Adrenal gland (tissue), 12 donors: ENCODE results near the gene RSPH6A. TPM values are rescaled to one million over a fixed set of nuclear protein-coding genes. Genes with fewer than 3 reads are reported as not detected.

Experiments
- DNase-seq, 7 donors: peaks; one replicate each; pipeline ENCODE4 v3.0.0-alpha.2; 2019 to 2020
- H3K27ac ChIP-seq, 5 donors: fragments of 200-600 bp; sonication (generic) in 4 of 5; 1 replicate in 3 of 5; 2 replicates in 2 of 5; pipeline versions ENCODE4 v1.5.1 to v1.8.0; 2016 to 2020; ENCODE audit warnings: mild to moderate bottlenecking in 1 of 5
- H3K27me3 ChIP-seq: fragments of 200-600 bp; 2 replicates; pipeline ENCODE4 v1.8.0; 2021
- H3K36me3 ChIP-seq, 2 donors: fragments of 200-600 bp; replicated peaks in 1 of 2; 1 replicate in 1 of 2; 2 replicates in 1 of 2; pipeline versions ENCODE4 v1.5.1 to v1.8.0; 2018 to 2022
- H3K4me1 ChIP-seq, 2 donors: fragments of 200-600 bp; replicated peaks in 1 of 2; 1 replicate in 1 of 2; 2 replicates in 1 of 2; pipeline versions ENCODE4 v1.5.1 to v1.8.0; 2018 to 2021
- H3K4me3 ChIP-seq, 4 donors: fragments of 200-600 bp; sonication (generic) in 3 of 4; one replicate each; pipeline ENCODE4 v1.5.1; 2016 to 2018
- H3K9me3 ChIP-seq, 3 donors: fragments of 200-600 bp; sonication (generic) in 1 of 3; replicated peaks in 1 of 3; 1 replicate in 2 of 3; 2 replicates in 1 of 3; pipeline versions ENCODE4 v1.5.1 to v1.8.0; 2016 to 2021
- POLR2A ChIP-seq, 2 donors: fragments of 450-650 bp; IDR thresholded peaks; one replicate each; pipeline ENCODE4 v1.6.1; 2017; ENCODE audit warnings: antibody characterized with exemption in 2 of 2, mild to moderate bottlenecking in 2 of 2, moderate library complexity in 1 of 2
- WGBS, 4 donors: extraction: QIAGEN DNeasy Blood & Tissue Kit in 2 of 4; methylation state at CpG; one replicate each; pipeline versions ENCODE4 v1.1.5 to v1.1.7; 2013 to 2017; 5-methylcytosine and 5-hydroxymethylcytosine counted together
- intact Hi-C, 2 donors: fragments of 100-400 bp; cut with DNase I; formaldehyde crosslinking; loops; one replicate each; pipeline versions ENCODE4 v1.14.1 to v1.15.0; 2022 to 2023
- polyA plus RNA-seq, 3 donors: library from polyadenylated mRNA; stranded (reverse); fragments of 200-250 nt in 2 of 3; fragments of 350-450 nt in 1 of 3; fragmentation: Illumina TruSeq in 1 of 3; extraction: RNeasy Lipid Tissue Mini Kit (QIAGEN cat#74804) in 1 of 3; gene quantifications; one replicate each; pipeline ENCODE4 v1.2.3, GENCODE V29; 2013 to 2014
- total RNA-seq, 9 donors: library from RNA; depleted of rRNA in 4 of 9; stranded (reverse); fragments of >200 nt in 4 of 9; fragments of 120-200 nt in 1 of 9; fragmentation: NEBNext Ultra II Directional in 1 of 9; extraction: Animal tissue kit (Norgen Biotek cat#: 25700) in 1 of 9; gene quantifications; one replicate each; pipeline versions ENCODE4 v1.1.0 to v1.2.4, GENCODE V29; 2013 to 2023
- TF ChIP-seq, protein P1 (sequence below), 6 experiments: fragments of 450-650 bp in 4 of 6; fragments of 200-600 bp in 2 of 6; sonication (generic) in 1 of 6; IDR thresholded peaks; 1 replicate in 5 of 6; 2 replicates in 1 of 6; pipeline versions ENCODE4 v1.5.1 to v1.8.0; 2016 to 2021; ENCODE audit warnings: antibody characterized with exemption in 6 of 6, mild to moderate bottlenecking in 2 of 6, moderate library complexity in 1 of 6
- donor health status: healthy with polysubstance abuse.
- donor health status: Bipolar disorder and iron deficiency.
- donor health status: DM: yes; HTN: yes; CAD: no.
- donor health status: DM: no; HTN: no; CAD: no.
- donor health status: DM: no; HTN: no; CAD: no.
- donor health status: DM: yes; HTN: yes; CAD: no.

The RSPH6A gene
- total and polyA plus RNA-seq, 12 donors, result 0.06 to 0.24 (median 0.16) TPM; not detected in 8

DNA sequence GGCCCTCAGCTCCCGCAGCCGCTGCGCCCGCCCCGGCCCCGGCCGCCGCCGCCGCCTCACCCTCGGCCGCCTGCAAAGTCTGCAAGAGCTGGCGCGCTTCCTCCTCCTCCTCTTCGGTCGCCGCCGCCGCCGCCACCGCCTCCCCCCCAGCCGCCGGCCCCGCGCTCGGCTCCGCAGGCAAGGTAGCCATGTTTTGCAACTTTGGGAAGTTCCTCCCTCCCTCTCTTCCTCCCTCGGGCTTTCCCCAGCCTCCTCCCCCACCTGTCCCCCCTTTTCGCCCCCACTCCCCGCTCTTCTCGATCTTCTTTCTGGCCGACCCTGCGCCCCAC is 46.5 kb downstream of the RSPH6A start:
- DNase-seq, result peak in 3 of 7 donors; percentile 56 to 70 (median 67)
- H3K27ac ChIP-seq, result peak overlapping the region; percentile 92 to 98 (median 94)
- H3K4me3 ChIP-seq, result peak overlapping the region; percentile 56 to 89 (median 81)
- intact Hi-C loops, result loop anchor here in 1 of 2 donors (5.0 kb wide), 1 partner anchor 56 kb away; no protein-coding TSS in a partner anchor
- H3K4me1 ChIP-seq, result peaks cover 7 to 24% of the 10 kb centered on the region in 2 donors
- H3K36me3 ChIP-seq, result peaks cover 0 to 8% of the 10 kb centered on the region in 2 donors
- no peaks in the 10 kb centered on the region for H3K9me3 ChIP-seq
- TF ChIP-seq, protein P1, sequence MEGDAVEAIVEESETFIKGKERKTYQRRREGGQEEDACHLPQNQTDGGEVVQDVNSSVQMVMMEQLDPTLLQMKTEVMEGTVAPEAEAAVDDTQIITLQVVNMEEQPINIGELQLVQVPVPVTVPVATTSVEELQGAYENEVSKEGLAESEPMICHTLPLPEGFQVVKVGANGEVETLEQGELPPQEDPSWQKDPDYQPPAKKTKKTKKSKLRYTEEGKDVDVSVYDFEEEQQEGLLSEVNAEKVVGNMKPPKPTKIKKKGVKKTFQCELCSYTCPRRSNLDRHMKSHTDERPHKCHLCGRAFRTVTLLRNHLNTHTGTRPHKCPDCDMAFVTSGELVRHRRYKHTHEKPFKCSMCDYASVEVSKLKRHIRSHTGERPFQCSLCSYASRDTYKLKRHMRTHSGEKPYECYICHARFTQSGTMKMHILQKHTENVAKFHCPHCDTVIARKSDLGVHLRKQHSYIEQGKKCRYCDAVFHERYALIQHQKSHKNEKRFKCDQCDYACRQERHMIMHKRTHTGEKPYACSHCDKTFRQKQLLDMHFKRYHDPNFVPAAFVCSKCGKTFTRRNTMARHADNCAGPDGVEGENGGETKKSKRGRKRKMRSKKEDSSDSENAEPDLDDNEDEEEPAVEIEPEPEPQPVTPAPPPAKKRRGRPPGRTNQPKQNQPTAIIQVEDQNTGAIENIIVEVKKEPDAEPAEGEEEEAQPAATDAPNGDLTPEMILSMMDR (IDR thresholded peaks at IDR 0.05), result no peak
- TF ChIP-seq POLR2A (IDR thresholded peaks at IDR 0.05), result no peak
- 0 to 2% (median 1%) methylated on average over 7 to 32 of the region's 33 CpGs for WGBS, 4 donors
- H3K27me3 ChIP-seq, result no peaks in the 10 kb centered on the region

DNA sequence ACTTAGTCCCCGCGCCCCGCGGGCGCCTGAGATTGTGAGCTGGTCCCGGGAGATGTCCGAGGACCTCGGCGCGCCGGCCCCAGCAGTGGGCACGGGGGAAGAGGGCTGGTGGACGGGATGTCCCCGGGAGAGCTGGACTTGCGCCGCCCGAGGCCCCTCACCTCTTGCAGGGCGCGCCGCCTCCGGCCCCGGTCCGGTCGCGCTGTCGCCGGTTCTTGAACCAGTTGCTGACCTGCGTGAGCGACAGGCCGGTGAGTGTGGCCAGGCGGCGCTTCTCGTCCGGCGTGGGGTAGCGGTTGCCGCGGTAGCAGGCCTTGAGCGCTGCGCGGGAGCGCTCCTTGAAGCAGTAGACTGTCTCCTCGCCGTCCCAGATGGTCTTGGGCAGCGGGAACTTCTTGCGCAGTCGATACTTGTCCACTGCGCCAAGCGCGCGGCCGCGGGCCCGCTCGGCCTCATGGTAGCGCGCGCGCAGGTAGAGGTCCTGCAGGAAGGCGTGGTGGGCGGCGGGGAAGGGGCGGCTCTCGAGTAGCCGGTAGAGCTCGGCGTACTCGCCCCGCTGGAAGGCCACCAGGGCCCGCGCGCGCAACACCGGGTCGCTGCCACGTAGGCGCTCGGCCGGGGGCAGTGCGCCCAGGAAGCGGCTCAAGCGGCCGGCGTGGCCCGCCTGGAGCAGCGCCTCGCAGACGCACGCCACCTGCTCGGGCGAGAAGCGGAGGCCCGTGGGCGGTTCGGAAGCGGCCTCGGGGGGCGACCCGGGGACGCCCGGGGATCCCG is 47.0 kb downstream of the RSPH6A start:
- no peaks in the 10 kb centered on the region for H3K27me3 ChIP-seq
- DNase-seq, result peak; percentile 71 to 81 (median 75)
- H3K4me3 ChIP-seq, result peak overlapping the region; percentile 56 to 89 (median 81)
- H3K4me1 ChIP-seq, result peaks cover 7 to 24% of the 10 kb centered on the region in 2 donors
- peak overlapping the region; percentile 92 to 98 (median 94) for H3K27ac ChIP-seq
- 1% methylated on average over 102 of the region's 102 CpGs; no CpG with 5 or more reads in 2 of the 4 donors for WGBS, 4 donors
- H3K36me3 ChIP-seq, result peaks cover 0 to 8% of the 10 kb centered on the region in 2 donors
- TF ChIP-seq POLR2A (IDR thresholded peaks at IDR 0.05), result peak; percentile 27 to 55
- TF ChIP-seq, protein P1 (IDR thresholded peaks at IDR 0.05), result no peak
- no peaks in the 10 kb centered on the region for H3K9me3 ChIP-seq
- intact Hi-C loops, result loop anchor here in 1 of 2 donors (5.0 kb wide), 1 partner anchor 56 kb away; no protein-coding TSS in a partner anchor

DNA sequence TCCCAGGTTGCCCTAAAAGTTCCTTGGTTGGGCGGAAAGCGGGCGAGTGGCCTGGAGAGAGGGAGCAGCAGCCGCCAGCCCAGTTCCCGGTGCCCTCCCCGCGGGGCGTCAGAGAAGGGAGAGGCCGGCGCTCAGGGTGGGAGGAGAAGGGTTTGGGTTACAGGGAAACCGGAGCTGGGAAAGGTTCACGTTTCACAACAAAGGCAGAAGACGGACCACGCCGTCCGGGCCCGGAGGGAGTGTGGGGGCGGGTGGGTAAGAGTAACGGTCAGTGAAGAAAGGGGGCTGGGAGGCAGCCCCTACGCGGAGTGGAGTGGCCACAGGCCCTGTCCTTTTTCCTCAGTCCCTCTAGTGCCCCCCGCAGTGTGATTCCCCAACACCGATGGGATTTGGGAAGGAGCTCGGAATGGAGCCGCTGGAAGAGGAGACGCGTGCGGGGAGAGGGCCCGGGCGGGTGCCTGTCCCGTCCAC is 47.7 kb downstream of the RSPH6A start:
- Histone ChIP-seq H3K4me1 (peaks cover 7 to 24% of the 10 kb centered on the region in 2 donors), H3K36me3 (peaks cover 0 to 8% of the 10 kb centered on the region in 2 donors), H3K27ac (peak overlapping the region; percentile 92 to 98 (median 94)), H3K27me3 (no peaks in the 10 kb centered on the region), H3K4me3 (peak overlapping the region in 3 of 4 donors; percentile 28 to 86 (median 76)), H3K9me3 (no peaks in the 10 kb centered on the region)
- TF ChIP-seq POLR2A (IDR thresholded peaks at IDR 0.05), result peak; percentile 20 to 85
- TF ChIP-seq, protein P1 (IDR thresholded peaks at IDR 0.05), result no peak
- intact Hi-C loops, result loop anchor here in 1 of 2 donors (5.0 kb wide), 1 partner anchor 55 kb away; no protein-coding TSS in a partner anchor
- WGBS, 4 donors, result 13 to 27% (median 15%) methylated on average over 13 to 31 of the region's 31 CpGs
- DNase-seq, result peak; percentile 82 to 91 (median 89)

DNA sequence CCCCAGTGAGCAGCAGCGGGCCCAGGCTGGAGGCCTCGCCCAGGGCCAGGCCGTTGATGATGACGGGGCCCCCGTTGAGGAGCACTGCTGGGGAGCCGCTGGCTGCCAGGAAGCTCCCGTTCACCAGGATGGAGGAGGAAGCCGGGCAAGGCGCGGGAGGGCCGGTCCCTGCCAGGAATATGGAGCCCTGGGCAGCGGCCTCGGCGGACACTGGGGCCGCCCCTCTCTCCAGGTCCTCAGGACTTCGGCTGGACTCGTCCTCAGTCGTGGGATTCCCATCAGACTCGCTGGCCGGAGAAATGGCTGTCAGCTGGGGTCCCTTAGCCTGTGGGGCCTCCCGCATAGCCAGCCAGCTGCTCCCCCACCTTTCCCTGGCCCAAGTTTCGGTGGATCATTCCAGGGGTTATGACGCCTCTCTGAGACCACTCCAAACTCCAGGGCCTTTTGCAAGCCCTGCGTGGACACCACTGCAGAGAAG is 48.2 kb downstream of the RSPH6A start:
- peaks cover 7 to 24% of the 10 kb centered on the region in 2 donors for H3K4me1 ChIP-seq
- no peaks in the 10 kb centered on the region for H3K27me3 ChIP-seq
- H3K36me3 ChIP-seq, result peaks cover 0 to 8% of the 10 kb centered on the region in 2 donors
- peak overlapping the region in 2 of 4 donors; percentile 76 to 86 for H3K4me3 ChIP-seq
- H3K9me3 ChIP-seq, result no peaks in the 10 kb centered on the region
- WGBS, 4 donors, result 4 to 62% (median 20%) methylated on average over 4 to 24 of the region's 24 CpGs
- peak overlapping the region; percentile 92 to 98 (median 94) for H3K27ac ChIP-seq
- peak in 6 of 7 donors; percentile 52 to 74 (median 58) for DNase-seq
- TF ChIP-seq POLR2A (IDR thresholded peaks at IDR 0.05), result no peak
- TF ChIP-seq, protein P1 (IDR thresholded peaks at IDR 0.05), result no peak
- intact Hi-C loops, result loop anchor here in 1 of 2 donors (5.0 kb wide), 1 partner anchor 55 kb away; no protein-coding TSS in a partner anchor
